HCT116 (cell line): Measurements from ENCODE around the gene CDCP1. TPM values are rescaled to one million over a fixed set of nuclear protein-coding genes. Genes with fewer than 3 reads are reported as not detected.

Experiments
- ATAC-seq: fragments of 200-7000 bp; cut with Tn5 transposase; 2 replicates; pipeline ENCODE4 v1.9.1; 2020; ENCODE audit warnings: mild to moderate bottlenecking, moderate library complexity
- BruUV-seq: library from RNA; stranded (reverse); fragments of 400-500 nt; replicated peaks from 2 replicates; lab custom pipeline; 2021; lab: Mats Ljungman, UMichigan
- CTCF ChIA-PET: fragments of 300-600 bp; sonication (Branson Sonifier 250); formaldehyde crosslinking; loops from one replicate; lab custom pipeline; 2021; ENCODE audit warnings: antibody characterized with exemption; lab: Charles Lee
- POLR2A ChIA-PET: fragments of 300-600, 350-600 bp; sonication (Branson Sonifier 250); formaldehyde crosslinking; loops from one replicate; lab custom pipeline; 2021; ENCODE audit warnings: antibody characterized with exemption; lab: Charles Lee
- RAD21 ChIA-PET, 2 experiments: fragments of 300-600 bp; sonication (Branson Sonifier 250); formaldehyde crosslinking; loops; one replicate each; lab custom pipeline; 2023; ENCODE audit warnings: low total read pairs in 2 of 2; ENCODE audit not compliant: uncharacterized antibody in 2 of 2, unreplicated experiment in 2 of 2, low non-redundant PET in 1 of 2; lab: Charles Lee
- DNase-seq: peaks from one replicate; pipeline ENCODE4 v3.0.0-alpha.2; 2010; ENCODE audit warnings: low read depth, low spot score
- H2AFZ ChIP-seq: fragments of 200-600 bp; shearing (Covaris generic), sonication (generic); 2 replicates; pipeline ENCODE4 v1.6.1; 2017; ENCODE audit warnings: low read depth, mixed run types, mixed read lengths, antibody characterized with exemption, low read length; ENCODE audit not compliant: poor library complexity, severe bottlenecking
- H3K27ac ChIP-seq: 2 replicates; pipeline ENCODE4 v1.5.1; 2012; ENCODE audit warnings: low read depth, low read length
- H3K27me3 ChIP-seq: fragments of 200-600 bp; sonication (generic); 2 replicates; pipeline ENCODE4 v1.6.1; 2016; ENCODE audit warnings: mixed run types, low read length, mixed read lengths; ENCODE audit not compliant: insufficient read depth
- H3K36me3 ChIP-seq, 2 experiments: fragments of 200-500 bp in 1 of 2; fragments of 200-600 bp in 1 of 2; sonication (Bioruptor generic) in 1 of 2; sonication (generic) in 1 of 2; 2 replicates each; pipeline versions ENCODE4 v1.5.1 to v1.6.1; 2014 to 2016; ENCODE audit warnings: low read length in 2 of 2, inconsistent platforms in 1 of 2, mixed read lengths in 1 of 2, mixed run types in 1 of 2; ENCODE audit not compliant: insufficient read depth in 2 of 2, control insufficient read depth in 1 of 2
- H3K4me1 ChIP-seq, 2 experiments: fragments of 200-600 bp in 1 of 2; sonication (generic) in 1 of 2; 2 replicates each; pipeline versions ENCODE4 v1.5.1 to v1.6.1; 2012 to 2017; ENCODE audit warnings: low read length in 2 of 2, inconsistent platforms in 1 of 2, mild to moderate bottlenecking in 1 of 2, mixed read lengths in 1 of 2, mixed run types in 1 of 2, moderate library complexity in 1 of 2; ENCODE audit not compliant: insufficient read depth in 2 of 2, control insufficient read depth in 1 of 2
- H3K4me2 ChIP-seq: fragments of 200-600 bp; sonication (generic); 2 replicates; pipeline ENCODE4 v1.6.1; 2017; ENCODE audit warnings: mixed run types, low read length, mixed read lengths
- H3K4me3 ChIP-seq, 2 experiments: fragments of 200-600 bp in 1 of 2; sonication (generic) in 1 of 2; replicated peaks in 1 of 2; 2 replicates each; pipeline ENCODE4 v1.5.1; 2011 to 2016; ENCODE audit warnings: low read length in 2 of 2, control low read depth in 1 of 2, low read depth in 1 of 2, mild to moderate bottlenecking in 1 of 2, mixed read lengths in 1 of 2, mixed run types in 1 of 2
- H3K79me2 ChIP-seq: fragments of 200-600 bp; sonication (generic); 2 replicates; pipeline ENCODE4 v1.6.1; 2017; ENCODE audit warnings: mild to moderate bottlenecking, mixed run types, low read length, moderate library complexity, mixed read lengths; ENCODE audit not compliant: insufficient read depth
- H3K9ac ChIP-seq: fragments of 200-600 bp; sonication (generic); 2 replicates; pipeline ENCODE4 v1.6.1; 2016; ENCODE audit warnings: low read length, mixed read lengths
- H3K9me2 ChIP-seq: fragments of 200-600 bp; sonication (generic), shearing (Covaris generic); 2 replicates; pipeline ENCODE4 v1.6.1; 2017; ENCODE audit warnings: mixed run types, mild to moderate bottlenecking, moderate library complexity; ENCODE audit not compliant: insufficient read depth
- H3K9me3 ChIP-seq, 2 experiments: fragments of 200-500 bp in 1 of 2; fragments of 200-600 bp in 1 of 2; sonication (Bioruptor generic) in 1 of 2; sonication (generic) in 1 of 2; 2 replicates each; pipeline ENCODE4 v1.6.1; 2014 to 2017; ENCODE audit warnings: low read length in 2 of 2, mixed read lengths in 2 of 2, inconsistent platforms in 1 of 2, low read depth in 1 of 2, mild to moderate bottlenecking in 1 of 2, mixed run types in 1 of 2, moderate library complexity in 1 of 2; ENCODE audit not compliant: control insufficient read depth in 1 of 2, insufficient read depth in 1 of 2
- H4K20me1 ChIP-seq: fragments of 200-600 bp; sonication (generic), shearing (Covaris generic); 2 replicates; pipeline ENCODE4 v1.6.1; 2017; ENCODE audit warnings: mixed run types, mild to moderate bottlenecking, moderate library complexity; ENCODE audit not compliant: insufficient read depth
- CBX3 ChIP-seq: IDR thresholded peaks from 2 replicates; pipeline ENCODE4 v1.6.1; 2012; ENCODE audit warnings: low read depth
- CEBPB ChIP-seq: IDR thresholded peaks from 2 replicates; pipeline ENCODE4 v1.6.1; 2012; ENCODE audit warnings: low read depth
- CTCF ChIP-seq, 3 experiments: fragments of 200-600 bp in 1 of 3; sonication (generic) in 1 of 3; IDR thresholded peaks in 2 of 3; conservative IDR thresholded peaks in 1 of 3; 2 replicates each; pipeline ENCODE4 v1.5.1; 2012 to 2017; ENCODE audit warnings: low read depth in 2 of 3, low read length in 2 of 3, antibody characterized with exemption in 1 of 3, borderline replicate concordance in 1 of 3, control low read depth in 1 of 3, mild to moderate bottlenecking in 1 of 3, mixed read lengths in 1 of 3, mixed run types in 1 of 3, moderate library complexity in 1 of 3; ENCODE audit not compliant: insufficient read depth in 1 of 3
- EGR1 ChIP-seq: IDR thresholded peaks from 2 replicates; pipeline ENCODE4 v1.6.1; 2012; ENCODE audit warnings: low read depth
- FOSL1 ChIP-seq: IDR thresholded peaks from 2 replicates; pipeline ENCODE4 v1.6.1; 2012; ENCODE audit warnings: low read depth
- JUND ChIP-seq: IDR thresholded peaks from 2 replicates; pipeline ENCODE4 v1.6.1; 2012
- MAX ChIP-seq: IDR thresholded peaks from 2 replicates; pipeline ENCODE4 v1.6.1; 2012
- POLR2A ChIP-seq: IDR thresholded peaks from 2 replicates; pipeline ENCODE4 v1.7.0; 2011; ENCODE audit warnings: borderline replicate concordance; ENCODE audit not compliant: insufficient read depth, insufficient read length; ENCODE audit errors: extremely low read depth
- REST ChIP-seq: IDR thresholded peaks from 2 replicates; pipeline ENCODE4 v1.6.1; 2012; ENCODE audit warnings: low read depth
- SP1 ChIP-seq: IDR thresholded peaks from 2 replicates; pipeline ENCODE4 v1.6.1; 2012; ENCODE audit warnings: low read depth
- YY1 ChIP-seq: IDR thresholded peaks from 2 replicates; pipeline ENCODE4 v1.6.1; 2011; ENCODE audit warnings: low read length, low read depth, moderate library complexity, mild to moderate bottlenecking; ENCODE audit not compliant: insufficient replicate concordance; ENCODE audit errors: extremely low read depth
- ZBTB33 ChIP-seq: IDR thresholded peaks from 2 replicates; pipeline ENCODE4 v1.6.1; 2011; ENCODE audit warnings: mild to moderate bottlenecking, low read length, moderate library complexity; ENCODE audit not compliant: insufficient replicate concordance; ENCODE audit errors: extremely low read depth
- intact Hi-C: fragments of 100-400 bp; cut with micrococcal nuclease; formaldehyde crosslinking; loops from 2 replicates; pipeline ENCODE4 v1.10.0; 2022
- total RNA-seq: library from RNA; stranded (reverse); gene quantifications from one replicate; pipeline ENCODE4 v1.2.1, GENCODE V29; 2021; ENCODE audit not compliant: unreplicated experiment

CDCP1 gene
- total RNA-seq, 1 experiment from 2014 or later: 196 TPM

- TF ChIP-seq SP1 (no peak), YY1 (no peak), FOSL1 (no peak), ZBTB33 (no peak), CBX3 (no peak), JUND (no peak), REST (no peak), EGR1 (no peak), POLR2A (no peak), MAX (no peak), CEBPB (no peak), CTCF (IDR thresholded peaks at IDR 0.05 in 2 of 3, conservative IDR thresholded peaks at IDR 0.05 in 1 of 3; ENCODE audit: borderline replicate concordance in 1 of 3, insufficient read depth in 1 of 3, low read depth in 2 of 3, low read length in 2 of 3) (no peak)
- ChIA-PET CTCF (no interaction called here), RAD21 (no interaction called here), POLR2A (no interaction called here)
- ATAC-seq (no peak), DNase-seq (no peak)
- intact Hi-C loops: no loop called here
- no TSS peak for BruUV-seq
- Histone ChIP-seq H3K4me3 (no peak overlapping the region), H3K9ac (no peak overlapping the region), H3K79me2 (no peaks in the 10 kb centered on the region), H3K27me3 (no peaks in the 10 kb centered on the region), H3K4me2 (no peak overlapping the region), H3K36me3 (no peaks in the 10 kb centered on the region), H3K27ac (no peak overlapping the region), H4K20me1 (no peaks in the 10 kb centered on the region), H3K4me1 (peaks cover 0 to 10% of the 10 kb centered on the region in 2 experiments; a peak in 2 of 4 replicates), H3K9me3 (no peaks in the 10 kb centered on the region), H3K9me2 (no peaks in the 10 kb centered on the region), H2AFZ (no peak overlapping the region)
Observed at GRCh38 chr3:45071075-45071474, 75.1 kb downstream of the CDCP1 start.
